Stimulated activated CD8-positive, alpha-beta memory T cell treated with anti-CD3 and anti-CD28 coated beads, Interleukin-4, amount 100 ng/mL, for 4 hours (primary cell): ENCODE results near the gene TLE7.

Experiments used
- DNase-seq, 2 donors: peaks; one replicate each; pipeline ENCODE4 v3.0.0-alpha.2; 2020; ENCODE audit warnings: low read depth in 2 of 2, low spot score in 1 of 2

Gene TLE7

GRCh38 chr16:71442051-71442440, at the start of gene TLE7:
Gene TLE7 (minus strand): TSS chr16:71442054. CDS start chr16:71433324, 8,730 bp downstream.
- no peak for DNase-seq

- DNase-seq = no peak
Observed at GRCh38 chr16:71491054-71491453, 49.2 kb upstream of the TLE7 start.

- DNase-seq = no peak
Observed at GRCh38 chr16:71490361-71490760, 48.5 kb upstream of the TLE7 start.

GRCh38 chr16:71489122-71489521, 47.3 kb upstream of the TLE7 start, which contains the start of gene ZNF19:
Gene ZNF19 (minus strand): TSS chr16:71489324. CDS start chr16:71482114, 7,210 bp downstream.
- DNase-seq = no peak

- DNase-seq = peak; percentile 49 to 65
Observed at GRCh38 chr16:71484006-71484893, 42.4 kb upstream of the TLE7 start.

- no peak for DNase-seq
Observed at GRCh38 chr16:71482569-71482968, 40.7 kb upstream of the TLE7 start.

- no peak for DNase-seq
Observed at GRCh38 chr16:71480956-71481355, 39.1 kb upstream of the TLE7 start.

- no peak for DNase-seq
Observed at GRCh38 chr16:71479420-71479819, 37.6 kb upstream of the TLE7 start.

GRCh38 chr16:71476457-71477124, 34.7 kb upstream of the TLE7 start:
- no peak for DNase-seq

- no peak for DNase-seq
Observed at GRCh38 chr16:71474864-71475263, 33.0 kb upstream of the TLE7 start.

- no peak for DNase-seq
Observed at GRCh38 chr16:71473891-71474290, 32.0 kb upstream of the TLE7 start.

GRCh38 chr16:71472931-71473330, 31.1 kb upstream of the TLE7 start:
- no peak for DNase-seq

- DNase-seq = no peak
Observed at GRCh38 chr16:71472051-71472450, 30.2 kb upstream of the TLE7 start.

- DNase-seq = no peak
Observed at GRCh38 chr16:71467810-71468209, 26.0 kb upstream of the TLE7 start.

- no peak for DNase-seq
Observed at GRCh38 chr16:71464231-71464630, 22.4 kb upstream of the TLE7 start.

GRCh38 chr16:71461686-71462648, 20.1 kb upstream of the TLE7 start, which contains the start of gene ZNF23:
Gene ZNF23 (minus strand): TSS chr16:71462247. CDS start chr16:71456796, 5,451 bp downstream.
- peak; percentile 42 to 50 for DNase-seq

GRCh38 chr16:71460941-71461340, 19.1 kb upstream of the TLE7 start:
- DNase-seq = no peak

GRCh38 chr16:71460236-71460635, 18.4 kb upstream of the TLE7 start:
- DNase-seq = no peak

- DNase-seq = no peak
Observed at GRCh38 chr16:71459510-71459909, 17.7 kb upstream of the TLE7 start.

GRCh38 chr16:71456801-71457200, 14.9 kb upstream of the TLE7 start:
- no peak for DNase-seq

- DNase-seq = no peak
Observed at GRCh38 chr16:71453036-71453435, 11.2 kb upstream of the TLE7 start.
